ENCODE measurements around the gene MAEA.

Gene MAEA

DNA sequence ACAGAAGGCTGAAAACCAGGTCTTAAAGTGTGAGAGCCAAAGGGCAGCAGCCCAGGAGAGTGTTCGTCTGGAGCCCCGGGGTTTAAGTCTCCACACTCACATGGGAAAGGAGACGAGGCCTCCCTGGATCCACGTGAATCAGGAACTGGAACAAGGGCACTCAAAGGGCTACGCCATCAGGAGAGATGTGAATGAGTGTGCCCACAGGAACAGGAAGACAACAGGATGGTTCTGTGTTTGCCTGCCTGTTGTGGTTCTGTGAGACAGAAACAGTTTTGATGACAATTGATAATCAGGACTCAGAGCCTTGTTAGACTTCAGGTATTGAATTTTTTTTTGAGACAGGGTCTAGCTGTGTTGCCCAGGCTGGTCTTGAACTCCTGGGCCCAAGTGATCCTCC lies 35.9 kb upstream of the MAEA start (continued):
- TF ChIP-seq ARNTL (CRISPR knock-in tag; IDR thresholded peaks at IDR 0.05; ENCODE audit: borderline replicate concordance, low read depth) (no peak), ZFP3 (CRISPR knock-in tag; IDR thresholded peaks at IDR 0.05) (no peak), TOX (CRISPR knock-in tag; IDR thresholded peaks at IDR 0.05; ENCODE audit: borderline replicate concordance) (no peak), ISL1 (CRISPR knock-in tag; IDR thresholded peaks at IDR 0.05) (no peak), TCF4 (CRISPR knock-in tag; IDR thresholded peaks at IDR 0.05; ENCODE audit: borderline replicate concordance) (no peak), ESRRG (CRISPR knock-in tag; IDR thresholded peaks at IDR 0.05) (no peak)

DNA sequence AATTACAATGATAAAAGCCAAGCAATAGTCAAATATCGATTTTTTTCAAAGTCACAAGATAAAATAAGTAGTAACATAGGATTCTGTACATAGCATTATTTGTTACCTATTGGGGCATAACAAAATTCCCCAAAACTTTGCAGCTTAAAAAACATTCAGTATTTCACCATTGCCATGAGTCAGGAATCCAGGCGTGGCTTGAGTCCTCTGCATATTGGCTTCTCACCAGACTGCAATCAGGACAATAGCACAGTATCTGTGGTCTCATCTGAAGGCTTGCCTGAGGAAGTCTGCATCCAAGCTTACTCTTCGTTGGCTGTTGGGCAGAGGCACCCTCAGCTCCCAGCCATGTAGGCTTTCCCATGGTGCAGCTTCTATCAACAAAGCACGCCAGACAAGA lies 34.5 kb upstream of the MAEA start:
- no peak for ATAC-seq
- TF ChIP-seq RARB (CRISPR knock-in tag; IDR thresholded peaks at IDR 0.05) (no peak), ARNTL (CRISPR knock-in tag; IDR thresholded peaks at IDR 0.05; ENCODE audit: borderline replicate concordance, low read depth) (no peak), TCF4 (CRISPR knock-in tag; IDR thresholded peaks at IDR 0.05; ENCODE audit: borderline replicate concordance) (no peak), SNAI2 (CRISPR knock-in tag; IDR thresholded peaks at IDR 0.05) (no peak), ZC3H10 (CRISPR knock-in tag; IDR thresholded peaks at IDR 0.05) (no peak), ISL1 (CRISPR knock-in tag; IDR thresholded peaks at IDR 0.05) (no peak), CSDC2 (CRISPR knock-in tag; IDR thresholded peaks at IDR 0.05) (no peak), ZNF8 (CRISPR knock-in tag; IDR thresholded peaks at IDR 0.05) (no peak), GLIS3 (CRISPR knock-in tag; IDR thresholded peaks at IDR 0.05) (no peak), ESRRG (CRISPR knock-in tag; IDR thresholded peaks at IDR 0.05) (no peak), OSR1 (CRISPR knock-in tag; IDR thresholded peaks at IDR 0.05) (no peak), ZFP30 (CRISPR knock-in tag; IDR thresholded peaks at IDR 0.05) (no peak), PPARA (CRISPR knock-in tag; IDR thresholded peaks at IDR 0.05; ENCODE audit: borderline replicate concordance) (no peak)
- TF ChIP-seq, protein P1, sequence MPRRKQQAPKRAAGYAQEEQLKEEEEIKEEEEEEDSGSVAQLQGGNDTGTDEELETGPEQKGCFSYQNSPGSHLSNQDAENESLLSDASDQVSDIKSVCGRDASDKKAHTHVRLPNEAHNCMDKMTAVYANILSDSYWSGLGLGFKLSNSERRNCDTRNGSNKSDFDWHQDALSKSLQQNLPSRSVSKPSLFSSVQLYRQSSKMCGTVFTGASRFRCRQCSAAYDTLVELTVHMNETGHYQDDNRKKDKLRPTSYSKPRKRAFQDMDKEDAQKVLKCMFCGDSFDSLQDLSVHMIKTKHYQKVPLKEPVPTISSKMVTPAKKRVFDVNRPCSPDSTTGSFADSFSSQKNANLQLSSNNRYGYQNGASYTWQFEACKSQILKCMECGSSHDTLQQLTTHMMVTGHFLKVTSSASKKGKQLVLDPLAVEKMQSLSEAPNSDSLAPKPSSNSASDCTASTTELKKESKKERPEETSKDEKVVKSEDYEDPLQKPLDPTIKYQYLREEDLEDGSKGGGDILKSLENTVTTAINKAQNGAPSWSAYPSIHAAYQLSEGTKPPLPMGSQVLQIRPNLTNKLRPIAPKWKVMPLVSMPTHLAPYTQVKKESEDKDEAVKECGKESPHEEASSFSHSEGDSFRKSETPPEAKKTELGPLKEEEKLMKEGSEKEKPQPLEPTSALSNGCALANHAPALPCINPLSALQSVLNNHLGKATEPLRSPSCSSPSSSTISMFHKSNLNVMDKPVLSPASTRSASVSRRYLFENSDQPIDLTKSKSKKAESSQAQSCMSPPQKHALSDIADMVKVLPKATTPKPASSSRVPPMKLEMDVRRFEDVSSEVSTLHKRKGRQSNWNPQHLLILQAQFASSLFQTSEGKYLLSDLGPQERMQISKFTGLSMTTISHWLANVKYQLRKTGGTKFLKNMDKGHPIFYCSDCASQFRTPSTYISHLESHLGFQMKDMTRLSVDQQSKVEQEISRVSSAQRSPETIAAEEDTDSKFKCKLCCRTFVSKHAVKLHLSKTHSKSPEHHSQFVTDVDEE (CRISPR knock-in tag; IDR thresholded peaks at IDR 0.05), result no peak
- TF ChIP-seq, protein P2, sequence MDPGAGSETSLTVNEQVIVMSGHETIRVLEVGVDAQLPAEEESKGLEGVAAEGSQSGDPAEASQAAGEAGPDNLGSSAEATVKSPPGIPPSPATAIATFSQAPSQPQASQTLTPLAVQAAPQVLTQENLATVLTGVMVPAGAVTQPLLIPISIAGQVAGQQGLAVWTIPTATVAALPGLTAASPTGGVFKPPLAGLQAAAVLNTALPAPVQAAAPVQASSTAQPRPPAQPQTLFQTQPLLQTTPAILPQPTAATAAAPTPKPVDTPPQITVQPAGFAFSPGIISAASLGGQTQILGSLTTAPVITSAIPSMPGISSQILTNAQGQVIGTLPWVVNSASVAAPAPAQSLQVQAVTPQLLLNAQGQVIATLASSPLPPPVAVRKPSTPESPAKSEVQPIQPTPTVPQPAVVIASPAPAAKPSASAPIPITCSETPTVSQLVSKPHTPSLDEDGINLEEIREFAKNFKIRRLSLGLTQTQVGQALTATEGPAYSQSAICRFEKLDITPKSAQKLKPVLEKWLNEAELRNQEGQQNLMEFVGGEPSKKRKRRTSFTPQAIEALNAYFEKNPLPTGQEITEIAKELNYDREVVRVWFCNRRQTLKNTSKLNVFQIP (CRISPR knock-in tag; IDR thresholded peaks at IDR 0.05; ENCODE audit: borderline replicate concordance, low read depth), result no peak
- TF ChIP-seq, protein P3, sequence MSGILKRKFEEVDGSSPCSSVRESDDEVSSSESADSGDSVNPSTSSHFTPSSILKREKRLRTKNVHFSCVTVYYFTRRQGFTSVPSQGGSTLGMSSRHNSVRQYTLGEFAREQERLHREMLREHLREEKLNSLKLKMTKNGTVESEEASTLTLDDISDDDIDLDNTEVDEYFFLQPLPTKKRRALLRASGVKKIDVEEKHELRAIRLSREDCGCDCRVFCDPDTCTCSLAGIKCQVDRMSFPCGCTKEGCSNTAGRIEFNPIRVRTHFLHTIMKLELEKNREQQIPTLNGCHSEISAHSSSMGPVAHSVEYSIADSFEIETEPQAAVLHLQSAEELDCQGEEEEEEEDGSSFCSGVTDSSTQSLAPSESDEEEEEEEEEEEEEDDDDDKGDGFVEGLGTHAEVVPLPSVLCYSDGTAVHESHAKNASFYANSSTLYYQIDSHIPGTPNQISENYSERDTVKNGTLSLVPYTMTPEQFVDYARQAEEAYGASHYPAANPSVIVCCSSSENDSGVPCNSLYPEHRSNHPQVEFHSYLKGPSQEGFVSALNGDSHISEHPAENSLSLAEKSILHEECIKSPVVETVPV (CRISPR knock-in tag; IDR thresholded peaks at IDR 0.05), result no peak
- TF ChIP-seq, protein P4, sequence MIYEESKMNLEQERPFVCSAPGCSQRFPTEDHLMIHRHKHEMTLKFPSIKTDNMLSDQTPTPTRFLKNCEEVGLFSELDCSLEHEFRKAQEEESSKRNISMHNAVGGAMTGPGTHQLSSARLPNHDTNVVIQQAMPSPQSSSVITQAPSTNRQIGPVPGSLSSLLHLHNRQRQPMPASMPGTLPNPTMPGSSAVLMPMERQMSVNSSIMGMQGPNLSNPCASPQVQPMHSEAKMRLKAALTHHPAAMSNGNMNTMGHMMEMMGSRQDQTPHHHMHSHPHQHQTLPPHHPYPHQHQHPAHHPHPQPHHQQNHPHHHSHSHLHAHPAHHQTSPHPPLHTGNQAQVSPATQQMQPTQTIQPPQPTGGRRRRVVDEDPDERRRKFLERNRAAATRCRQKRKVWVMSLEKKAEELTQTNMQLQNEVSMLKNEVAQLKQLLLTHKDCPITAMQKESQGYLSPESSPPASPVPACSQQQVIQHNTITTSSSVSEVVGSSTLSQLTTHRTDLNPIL (CRISPR knock-in tag; IDR thresholded peaks at IDR 0.05; ENCODE audit: low read depth), result no peak

DNA sequence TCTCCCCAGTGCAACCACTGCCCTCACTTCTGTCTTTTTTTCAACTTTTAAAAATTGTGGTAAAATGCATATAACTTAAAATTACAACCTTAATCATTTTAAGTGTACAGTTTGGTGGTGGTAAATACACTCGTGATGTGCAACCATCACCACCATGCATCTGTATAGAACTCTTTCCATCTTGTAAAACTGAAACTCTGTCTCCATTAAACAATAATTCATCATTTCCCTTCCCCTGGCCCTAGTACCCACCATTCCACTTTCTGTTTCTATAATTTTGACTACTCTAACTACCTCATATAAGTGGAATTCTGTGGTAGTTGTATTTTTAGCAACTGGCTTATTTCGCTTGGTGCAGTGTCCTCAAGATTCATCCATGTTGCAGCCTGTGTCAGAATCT lies 34.0 kb upstream of the MAEA start:
- no peak for ATAC-seq
- TF ChIP-seq ISL1 (CRISPR knock-in tag; IDR thresholded peaks at IDR 0.05) (no peak), ZFP30 (CRISPR knock-in tag; IDR thresholded peaks at IDR 0.05) (no peak), ZNF565 (CRISPR knock-in tag; conservative IDR thresholded peaks at IDR 0.05; ENCODE audit: low read depth) (no peak), TCF4 (CRISPR knock-in tag; IDR thresholded peaks at IDR 0.05; ENCODE audit: borderline replicate concordance) (no peak), ESRRG (CRISPR knock-in tag; IDR thresholded peaks at IDR 0.05) (no peak), ZNF70 (CRISPR knock-in tag; IDR thresholded peaks at IDR 0.05) (no peak), ARNTL (CRISPR knock-in tag; IDR thresholded peaks at IDR 0.05; ENCODE audit: borderline replicate concordance, low read depth) (no peak), CSDC2 (CRISPR knock-in tag; IDR thresholded peaks at IDR 0.05) (no peak)
- TF ChIP-seq, protein P1 (CRISPR knock-in tag; IDR thresholded peaks at IDR 0.05), result no peak
- TF ChIP-seq, protein P5, sequence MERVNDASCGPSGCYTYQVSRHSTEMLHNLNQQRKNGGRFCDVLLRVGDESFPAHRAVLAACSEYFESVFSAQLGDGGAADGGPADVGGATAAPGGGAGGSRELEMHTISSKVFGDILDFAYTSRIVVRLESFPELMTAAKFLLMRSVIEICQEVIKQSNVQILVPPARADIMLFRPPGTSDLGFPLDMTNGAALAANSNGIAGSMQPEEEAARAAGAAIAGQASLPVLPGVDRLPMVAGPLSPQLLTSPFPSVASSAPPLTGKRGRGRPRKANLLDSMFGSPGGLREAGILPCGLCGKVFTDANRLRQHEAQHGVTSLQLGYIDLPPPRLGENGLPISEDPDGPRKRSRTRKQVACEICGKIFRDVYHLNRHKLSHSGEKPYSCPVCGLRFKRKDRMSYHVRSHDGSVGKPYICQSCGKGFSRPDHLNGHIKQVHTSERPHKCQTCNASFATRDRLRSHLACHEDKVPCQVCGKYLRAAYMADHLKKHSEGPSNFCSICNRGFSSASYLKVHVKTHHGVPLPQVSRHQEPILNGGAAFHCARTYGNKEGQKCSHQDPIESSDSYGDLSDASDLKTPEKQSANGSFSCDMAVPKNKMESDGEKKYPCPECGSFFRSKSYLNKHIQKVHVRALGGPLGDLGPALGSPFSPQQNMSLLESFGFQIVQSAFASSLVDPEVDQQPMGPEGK (CRISPR knock-in tag; IDR thresholded peaks at IDR 0.05; ENCODE audit: borderline replicate concordance), result no peak

All from SK-N-SH treated with all-trans-retinoic acid at 6 μM for 48 hours (cell line).